Endothelial cell of umbilical vein (primary cell): ENCODE results near the gene SPP1. TPM values are rescaled to one million over a fixed set of nuclear protein-coding genes. Genes with fewer than 3 reads are reported as not detected.

ENCODE experiments used
- BruUV-seq: library from RNA; stranded (reverse); fragments of 400-500 nt; replicated peaks from 2 replicates; lab custom pipeline; 2021; lab: Mats Ljungman, UMichigan
- CTCF ChIA-PET: fragments of 300-600, 350-600 bp; sonication (Branson Sonifier 250); formaldehyde crosslinking; loops from one replicate; lab custom pipeline; 2021; ENCODE audit warnings: antibody characterized with exemption, inconsistent platforms; lab: Charles Lee
- POLR2A ChIA-PET: fragments of 300-600, 350-600 bp; sonication (Branson Sonifier 250); formaldehyde crosslinking; loops from one replicate; lab custom pipeline; 2021; ENCODE audit warnings: antibody characterized with exemption, inconsistent platforms; lab: Charles Lee
- DNase-seq: peaks from one replicate; pipeline ENCODE4 v3.0.0-alpha.2; 2011; ENCODE audit warnings: low read depth, low spot score
- FAIRE-seq: peaks from 2 replicates; lab custom pipeline; 2011; peaks lifted over from hg19 to GRCh38; lab: Jason Lieb, UNC
- H2AFZ ChIP-seq: 2 replicates; pipeline ENCODE4 v1.6.0; 2012; ENCODE audit warnings: low read depth, low read length, control low read depth, inconsistent platforms
- H3K27ac ChIP-seq: 2 replicates; pipeline ENCODE4 v1.5.1; 2011; ENCODE audit warnings: low read depth, mild to moderate bottlenecking, control low read depth, low read length, moderate library complexity; ENCODE audit not compliant: insufficient read depth
- H3K27me3 ChIP-seq, 2 experiments: 2 replicates each; pipeline versions ENCODE4 v1.6.0 to v1.6.1; 2011; ENCODE audit warnings: low read length in 2 of 2, mixed read lengths in 1 of 2; ENCODE audit not compliant: control insufficient read depth in 2 of 2, insufficient read depth in 2 of 2
- H3K36me3 ChIP-seq, 2 experiments: 2 replicates in 1 of 2; 3 replicates in 1 of 2; pipeline ENCODE4 v1.5.1; 2011; ENCODE audit warnings: low read length in 2 of 2, mild to moderate bottlenecking in 1 of 2, moderate library complexity in 1 of 2; ENCODE audit not compliant: control insufficient read depth in 2 of 2, insufficient read depth in 2 of 2; ENCODE audit errors: extremely low read depth in 1 of 2
- H3K4me1 ChIP-seq: 3 replicates; pipeline ENCODE4 v1.5.1; 2011; ENCODE audit warnings: mild to moderate bottlenecking, low read length; ENCODE audit not compliant: control insufficient read depth, insufficient read depth; ENCODE audit errors: extremely low read depth
- H3K4me2 ChIP-seq: 2 replicates; pipeline ENCODE4 v1.6.1; 2011; ENCODE audit warnings: low read length, control low read depth, mixed read lengths; ENCODE audit not compliant: insufficient read depth
- H3K4me3 ChIP-seq, 3 experiments: fragments of 200-600 bp in 1 of 3; sonication (generic), shearing (Covaris generic) in 1 of 3; replicated peaks in 1 of 3; 2 replicates each; pipeline ENCODE4 v1.5.1; 2011 to 2016; ENCODE audit warnings: control low read depth in 3 of 3, low read length in 3 of 3, mild to moderate bottlenecking in 2 of 3, inconsistent platforms in 1 of 3, low read depth in 1 of 3, moderate library complexity in 1 of 3; ENCODE audit not compliant: insufficient read depth in 1 of 3
- H3K79me2 ChIP-seq: 2 replicates; pipeline ENCODE4 v1.6.0; 2012; ENCODE audit warnings: low read length, inconsistent platforms; ENCODE audit not compliant: control insufficient read depth, insufficient read depth
- H3K9ac ChIP-seq: replicated peaks from 2 replicates; pipeline ENCODE3; 2011; ENCODE audit warnings: low read length, control low read depth; ENCODE audit not compliant: insufficient read depth; ENCODE audit errors: extremely low read depth
- H3K9me1 ChIP-seq: replicated peaks from 3 replicates; pipeline ENCODE4 v1.6.0; 2011; ENCODE audit warnings: mild to moderate bottlenecking, low read length; ENCODE audit not compliant: control insufficient read depth, insufficient read depth; ENCODE audit errors: extremely low read depth
- H3K9me3 ChIP-seq: replicated peaks from 2 replicates; pipeline ENCODE4 v1.5.1; 2012; ENCODE audit warnings: low read length, inconsistent platforms; ENCODE audit not compliant: control insufficient read depth, insufficient read depth
- H4K20me1 ChIP-seq: replicated peaks from 2 replicates; pipeline ENCODE3; 2011; ENCODE audit warnings: mild to moderate bottlenecking, low read length; ENCODE audit not compliant: control insufficient read depth, insufficient read depth; ENCODE audit errors: extremely low read depth
- CTCF ChIP-seq, 2 donors: IDR thresholded peaks; 1 replicate in 1 of 2; 2 replicates in 1 of 2; pipeline ENCODE4 v1.5.1; 2011; ENCODE audit warnings: low read length in 2 of 2, mild to moderate bottlenecking in 2 of 2, moderate library complexity in 2 of 2, control low read depth in 1 of 2, inconsistent platforms in 1 of 2, low read depth in 1 of 2; ENCODE audit not compliant: insufficient read depth in 1 of 2; ENCODE audit errors: extremely low read depth in 1 of 2
- EZH2 ChIP-seq: IDR thresholded peaks from 2 replicates; pipeline ENCODE4 v1.6.1; 2012; ENCODE audit warnings: borderline replicate concordance, low read depth, mild to moderate bottlenecking, moderate library complexity, low read length, inconsistent platforms; ENCODE audit not compliant: severe bottlenecking
- FOS ChIP-seq: IDR thresholded peaks from 2 replicates; pipeline ENCODE4 v1.6.1; 2011; ENCODE audit warnings: mild to moderate bottlenecking, low read length, moderate library complexity, borderline replicate concordance; ENCODE audit not compliant: insufficient read depth
- GATA2 ChIP-seq: IDR thresholded peaks from 2 replicates; pipeline ENCODE4 v1.7.0; 2011; ENCODE audit warnings: low read depth, mild to moderate bottlenecking, moderate library complexity, mixed read lengths, low read length; ENCODE audit not compliant: insufficient read length, insufficient read depth
- JUN ChIP-seq: IDR thresholded peaks from 2 replicates; pipeline ENCODE4 v1.6.1; 2011; ENCODE audit warnings: borderline replicate concordance, low read depth; ENCODE audit not compliant: insufficient read length, insufficient read depth
- MAX ChIP-seq: IDR thresholded peaks from 2 replicates; pipeline ENCODE4 v1.6.1; 2011; ENCODE audit not compliant: insufficient read depth, insufficient read length
- MYC ChIP-seq: IDR thresholded peaks from one replicate; pipeline ENCODE4 v1.6.1; 2011; ENCODE audit warnings: mild to moderate bottlenecking, low read depth, low read length
- POLR2A ChIP-seq: IDR thresholded peaks from 2 replicates; pipeline ENCODE4 v1.6.1; 2012; ENCODE audit warnings: low read depth, mild to moderate bottlenecking, control low read depth, low read length
- POLR2AphosphoS5 ChIP-seq: IDR thresholded peaks from 2 replicates; pipeline ENCODE4 v1.6.1; 2012; ENCODE audit warnings: low read depth, mild to moderate bottlenecking, control low read depth, low read length, moderate library complexity; ENCODE audit not compliant: insufficient read depth
- dilution Hi-C: fragments of 300-500 bp; cut with MboI; formaldehyde crosslinking; loops from one replicate; pipeline ENCODE4 v1.15.0; 2019; ENCODE audit warnings: low sequenced_read_pairs; ENCODE audit not compliant: extremely low pct_ligation_motif_present
- intact Hi-C: fragments of 100-400 bp; cut with micrococcal nuclease; formaldehyde crosslinking; loops from one replicate; pipeline ENCODE4 v1.10.0; 2022
- polyA plus RNA-seq, 4 experiments: library from polyadenylated mRNA; depleted of rRNA in 3 of 4; stranded (reverse) in 3 of 4; unstranded in 1 of 4; fragments of >200 nt; gene quantifications; 2 replicates each; pipeline versions ENCODE4 v1.2.1 to v1.2.3, GENCODE V29; 2011 to 2012; ENCODE audit warnings: missing spikeins in 1 of 4
- total RNA-seq: library from RNA; stranded (reverse); gene quantifications from 2 replicates; pipeline ENCODE4 v1.2.3, GENCODE V29; 2021

Gene SPP1
- total and polyA plus RNA-seq, 2 donors (not counting 3 experiments of a cell fraction or from before 2014, with no cell fraction given): not detected

GRCh38 chr4:87981486-87981885 is 6.0 kb downstream of the SPP1 start:
- CTCF ChIA-PET: no interaction called here
- Histone ChIP-seq H3K9me1 (no peaks in the 10 kb centered on the region), H4K20me1 (no peaks in the 10 kb centered on the region), H3K27ac (no peak overlapping the region), H3K9me3 (no peaks in the 10 kb centered on the region), H3K4me2 (no peak overlapping the region), H2AFZ (no peak overlapping the region), H3K79me2 (no peaks in the 10 kb centered on the region), H3K36me3 (no peaks in the 10 kb centered on the region), H3K4me3 (no peak overlapping the region), H3K4me1 (no peaks in the 10 kb centered on the region), H3K9ac (no peak overlapping the region), H3K27me3 (peaks cover 0 to 2% of the 10 kb centered on the region in 2 experiments)
- FAIRE-seq (no peak), DNase-seq (no peak)
- no peak for TF ChIP-seq EZH2
- TF ChIP-seq GATA2: no peak
- TF ChIP-seq JUN: no peak
- TF ChIP-seq MAX: no peak
- TF ChIP-seq POLR2AphosphoS5: no peak
- TF ChIP-seq MYC: no peak
- no peak for TF ChIP-seq FOS
- no peak for TF ChIP-seq POLR2A
- no peak for TF ChIP-seq CTCF (IDR thresholded peaks at IDR 0.05; ENCODE audit: extremely low read depth in 1 of 2, insufficient read depth in 1 of 2, low read depth in 1 of 2, low read length in 2 of 2)
- dilution Hi-C loops (no loop called here), intact Hi-C loops (no loop called here)
- POLR2A ChIA-PET: no interaction called here
- no TSS peak for BruUV-seq
